OCI-LY7 (cell line): ENCODE results near the gene JAKMIP2.

Experiments used
- CTCF ChIP-seq: fragments of 200-600 bp; sonication (generic); conservative IDR thresholded peaks from 2 replicates; pipeline ENCODE4 v1.5.1; 2014; ENCODE audit warnings: mild to moderate bottlenecking, antibody characterized with exemption, low read length, moderate library complexity, mixed read lengths
- EZH2phosphoT487 ChIP-seq: fragments of 200-600 bp; sonication (generic); IDR thresholded peaks from 2 replicates; pipeline ENCODE4 v1.6.1; 2018; ENCODE audit warnings: low read depth, borderline replicate concordance, mild to moderate bottlenecking, mixed run types, antibody characterized with exemption, low read length, moderate library complexity, mixed read lengths

DNA sequence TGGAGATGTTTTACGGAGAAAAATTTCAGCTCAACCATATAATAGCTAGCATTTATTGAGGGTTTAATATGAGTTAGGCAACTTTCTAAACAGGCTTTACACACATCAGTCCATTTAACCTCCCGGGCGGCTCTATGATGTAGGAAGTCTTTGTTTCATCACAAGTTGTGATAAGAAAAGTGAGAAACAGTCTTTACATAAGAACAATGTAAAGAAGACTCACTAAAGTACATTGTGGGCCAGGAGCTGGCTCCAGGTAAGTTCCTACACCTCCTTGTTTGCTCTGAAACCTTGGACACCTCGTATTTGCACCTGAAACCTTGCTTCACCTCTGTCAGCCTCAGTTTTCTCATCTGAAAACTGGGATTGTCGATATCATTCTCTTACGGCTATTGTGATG lies 116.1 kb downstream of the JAKMIP2 start:
- TF ChIP-seq CTCF (no peak), EZH2phosphoT487 (no peak)
